HUES48 (cell line): Measurements from ENCODE around the gene NUCB1.

ENCODE experiments used
- H3K27ac ChIP-seq: one replicate; pipeline ENCODE4 v1.7.0; 2013; ENCODE audit warnings: low read depth, low read length, inconsistent platforms
- H3K27me3 ChIP-seq: 2 replicates; pipeline ENCODE4 v1.6.1; 2013; ENCODE audit warnings: mild to moderate bottlenecking, low read length; ENCODE audit not compliant: control insufficient read depth, insufficient read depth
- H3K36me3 ChIP-seq: 2 replicates; pipeline ENCODE4 v1.6.1; 2013; ENCODE audit warnings: low read length; ENCODE audit not compliant: control insufficient read depth, insufficient read depth
- H3K4me1 ChIP-seq: 2 replicates; pipeline ENCODE4 v1.6.1; 2013; ENCODE audit warnings: mild to moderate bottlenecking, low read length; ENCODE audit not compliant: control insufficient read depth, insufficient read depth
- H3K4me3 ChIP-seq: 2 replicates; pipeline ENCODE4 v1.5.1; 2013; ENCODE audit warnings: mild to moderate bottlenecking, low read depth, low read length
- H3K9ac ChIP-seq: 2 replicates; pipeline ENCODE4 v1.6.1; 2013; ENCODE audit warnings: mild to moderate bottlenecking, low read depth, low read length, moderate library complexity
- H3K9me3 ChIP-seq: 2 replicates; pipeline ENCODE4 v1.6.1; 2013; ENCODE audit warnings: low read length; ENCODE audit not compliant: control insufficient read depth, insufficient read depth

Gene NUCB1

GRCh38 chr19:48945415-48945814, 45.3 kb downstream of the NUCB1 start:
- Histone ChIP-seq H3K27ac (no peak overlapping the region), H3K36me3 (no peaks in the 10 kb centered on the region; the same call in 1 of the 2 replicates), H3K9me3 (no peaks in the 10 kb centered on the region; the same call in none of the 2 replicates), H3K4me3 (no peak overlapping the region), H3K27me3 (no peaks in the 10 kb centered on the region), H3K9ac (no peak overlapping the region), H3K4me1 (no peaks in the 10 kb centered on the region)

- no peak overlapping the region for H3K27ac ChIP-seq
Observed at GRCh38 chr19:48945817-48946216, 45.7 kb downstream of the NUCB1 start.

DNA sequence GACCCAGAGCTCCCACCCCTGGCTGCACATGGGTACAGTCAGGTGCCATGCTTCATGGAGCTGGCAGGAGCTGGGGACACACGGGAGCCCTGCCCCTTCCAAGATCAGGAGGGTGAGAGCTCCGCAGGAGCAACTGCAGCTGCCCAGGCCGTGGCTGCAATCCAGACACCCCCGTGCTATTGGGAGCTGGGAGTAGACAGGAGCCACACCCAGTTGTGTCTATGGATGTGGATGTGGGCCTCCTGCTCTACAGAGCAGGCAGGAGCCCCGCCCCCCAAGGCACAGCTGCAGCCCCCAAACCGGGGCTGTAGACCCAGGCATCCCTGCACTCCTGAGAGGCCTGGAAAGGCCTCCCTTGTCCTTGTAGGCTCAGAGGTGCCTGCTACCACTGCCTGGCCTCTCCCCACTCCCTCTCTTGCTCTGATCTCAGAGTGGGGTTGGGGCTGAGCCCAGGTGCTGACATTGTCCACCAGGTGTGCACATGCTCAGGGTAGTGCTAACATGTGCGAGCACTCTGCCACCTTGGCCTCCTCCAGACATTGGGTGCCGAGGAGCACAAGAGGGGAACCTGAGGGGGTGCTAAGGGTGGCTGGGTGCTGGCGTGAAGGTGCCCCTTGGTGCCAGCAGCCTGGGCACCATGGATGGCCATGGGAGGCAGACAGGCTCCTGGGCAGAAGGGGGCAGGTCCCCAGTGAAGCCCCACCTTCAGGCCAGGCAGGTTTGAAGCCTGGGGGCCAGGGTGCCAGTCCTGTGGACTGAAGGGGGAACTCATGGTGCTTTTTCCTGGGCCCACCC, 46.5 kb downstream of the NUCB1 start:
- H3K4me3 ChIP-seq, result no peak overlapping the region
- H3K9me3 ChIP-seq, result no peaks in the 10 kb centered on the region; the same call in 1 of the 2 replicates
- no peaks in the 10 kb centered on the region for H3K4me1 ChIP-seq
- no peak overlapping the region for H3K27ac ChIP-seq
- no peak overlapping the region for H3K9ac ChIP-seq
- H3K27me3 ChIP-seq, result no peaks in the 10 kb centered on the region
- H3K36me3 ChIP-seq, result no peaks in the 10 kb centered on the region

More at GRCh38 chr19:48945817-48946216, 45.7 kb downstream of the NUCB1 start:
- H3K27me3 ChIP-seq, result no peaks in the 10 kb centered on the region
- H3K4me3 ChIP-seq, result no peak overlapping the region
- no peaks in the 10 kb centered on the region; the same call in none of the 2 replicates for H3K9me3 ChIP-seq
- no peaks in the 10 kb centered on the region; the same call in 1 of the 2 replicates for H3K36me3 ChIP-seq
- no peaks in the 10 kb centered on the region for H3K4me1 ChIP-seq
- H3K9ac ChIP-seq, result no peak overlapping the region

DNA sequence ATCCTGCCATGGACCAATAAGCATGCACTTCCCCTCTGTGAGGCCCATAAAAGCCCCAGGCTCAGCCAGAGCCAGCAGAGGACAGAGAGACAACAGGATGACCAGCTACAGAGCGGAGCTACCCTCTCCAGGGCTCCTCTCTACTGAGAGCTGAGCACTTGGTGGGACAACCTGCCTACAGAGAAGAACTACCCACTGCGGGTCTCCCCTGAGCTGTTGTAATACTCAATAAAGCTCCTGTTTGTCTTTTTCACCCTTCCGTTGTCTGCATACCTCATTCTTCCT, 47.1 kb downstream of the NUCB1 start:
- no peaks in the 10 kb centered on the region; the same call in 1 of the 2 replicates for H3K9me3 ChIP-seq
- H3K36me3 ChIP-seq, result no peaks in the 10 kb centered on the region
- H3K9ac ChIP-seq, result no peak overlapping the region
- no peaks in the 10 kb centered on the region for H3K27me3 ChIP-seq
- H3K4me1 ChIP-seq, result no peaks in the 10 kb centered on the region
- H3K4me3 ChIP-seq, result no peak overlapping the region
- H3K27ac ChIP-seq, result no peak overlapping the region

GRCh38 chr19:48950159-48950558, 50.0 kb downstream of the NUCB1 start:
- H3K9me3 ChIP-seq, result no peaks in the 10 kb centered on the region; the same call in 1 of the 2 replicates
- H3K4me3 ChIP-seq, result no peak overlapping the region
- H3K4me1 ChIP-seq, result peaks cover 2% of the 10 kb centered on the region; the same call in 1 of the 2 replicates
- H3K27ac ChIP-seq, result no peak overlapping the region
- no peaks in the 10 kb centered on the region for H3K36me3 ChIP-seq
- H3K9ac ChIP-seq, result no peak overlapping the region
- no peaks in the 10 kb centered on the region for H3K27me3 ChIP-seq

GRCh38 chr19:48950830-48951519, 50.9 kb downstream of the NUCB1 start:
- Histone ChIP-seq H3K4me1 (peaks cover 8% of the 10 kb centered on the region), H3K9me3 (no peaks in the 10 kb centered on the region; the same call in 1 of the 2 replicates), H3K4me3 (no peak overlapping the region), H3K27me3 (no peaks in the 10 kb centered on the region), H3K9ac (no peak overlapping the region), H3K36me3 (peaks cover 4% of the 10 kb centered on the region), H3K27ac (no peak overlapping the region)

GRCh38 chr19:48953141-48953540, 53.0 kb downstream of the NUCB1 start:
- Histone ChIP-seq H3K27ac (no peak overlapping the region), H3K27me3 (no peaks in the 10 kb centered on the region), H3K36me3 (peaks cover 23% of the 10 kb centered on the region), H3K9ac (no peak overlapping the region), H3K4me3 (no peak overlapping the region), H3K4me1 (peaks cover 8% of the 10 kb centered on the region), H3K9me3 (no peaks in the 10 kb centered on the region)

DNA sequence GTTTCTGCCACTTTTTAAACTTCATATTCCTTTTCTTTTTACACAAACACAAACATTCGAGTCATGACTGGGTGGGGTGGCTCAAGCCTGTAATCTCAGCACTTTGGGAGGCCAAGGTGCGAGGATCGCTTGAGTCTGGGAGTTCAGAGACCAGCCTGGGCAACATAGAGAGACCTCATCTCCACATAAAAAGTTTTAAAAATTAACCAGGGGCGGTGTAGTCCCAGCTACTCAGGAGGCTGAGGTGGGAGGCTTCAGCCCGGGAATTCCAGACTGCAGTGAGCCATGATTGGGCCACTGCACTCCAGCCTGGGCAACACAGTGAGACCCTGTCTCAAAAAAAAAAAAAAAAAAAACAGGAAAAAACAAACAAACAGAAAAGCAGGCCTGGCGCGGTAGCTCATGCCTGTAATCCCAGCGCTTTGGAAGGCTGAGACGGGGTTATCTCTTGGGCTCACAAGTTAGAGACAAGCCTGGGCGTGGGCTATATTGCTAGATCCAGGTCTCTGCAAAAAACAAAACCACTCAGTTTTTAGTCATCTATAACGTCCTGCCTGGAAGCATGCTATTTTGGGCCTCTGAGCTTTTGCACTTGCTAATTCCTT, 54.0 kb downstream of the NUCB1 start:
- peak overlapping the region; percentile 56 for H3K27ac ChIP-seq
- H3K4me3 ChIP-seq, result peak overlapping the region; percentile 93
- no peaks in the 10 kb centered on the region for H3K27me3 ChIP-seq
- H3K4me1 ChIP-seq, result peaks cover 8% of the 10 kb centered on the region
- peaks cover 30% of the 10 kb centered on the region for H3K36me3 ChIP-seq
- peak overlapping the region; percentile 40; the same call in 1 of the 2 replicates for H3K9ac ChIP-seq
- H3K9me3 ChIP-seq, result no peaks in the 10 kb centered on the region

DNA sequence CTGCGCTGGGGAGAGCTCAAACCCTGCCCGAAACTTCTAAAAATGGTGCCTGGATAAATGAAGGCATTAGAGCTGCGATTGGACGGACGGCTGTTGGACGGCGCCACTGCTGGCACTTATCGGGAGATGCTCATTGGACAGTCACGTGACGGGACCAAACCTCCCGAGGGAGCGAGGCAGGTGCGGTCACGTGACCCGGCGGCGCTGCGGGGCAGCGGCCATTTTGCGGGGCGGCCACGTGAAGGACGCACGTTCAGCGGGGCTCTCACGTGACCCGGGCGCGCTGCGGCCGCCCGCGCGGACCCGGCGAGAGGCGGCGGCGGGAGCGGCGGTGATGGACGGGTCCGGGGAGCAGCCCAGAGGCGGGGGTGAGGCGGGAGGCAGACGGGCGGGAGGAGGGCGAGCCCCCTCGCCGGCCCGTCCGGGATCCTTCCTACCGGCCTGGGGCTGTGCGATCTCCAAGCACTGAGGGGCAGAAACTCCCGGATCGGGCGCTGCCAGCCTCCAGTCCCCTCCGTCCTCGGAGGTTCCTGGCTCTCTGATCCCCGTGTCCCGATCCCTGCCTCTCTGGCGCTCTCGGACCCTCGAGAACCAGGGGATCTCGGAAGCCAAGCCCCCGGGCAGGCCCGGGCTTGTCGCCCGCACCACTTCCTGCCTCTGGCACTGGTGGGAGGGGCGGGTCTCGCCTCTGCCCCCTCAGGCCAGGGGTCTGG, 54.6 kb downstream of the NUCB1 start, which contains the start of gene BAX:
TSS of gene BAX (plus strand) at position 281 of the 713 bp plus-strand sequence. CDS start at position 335, 54 bp downstream.
- Histone ChIP-seq H3K27ac (peak within 1 kb of the TSS; percentile 97), H3K36me3 (peaks cover 30% of the 10 kb centered on the region), H3K4me3 (peak within 1 kb of the TSS; percentile 93), H3K27me3 (no peaks in the 10 kb centered on the region), H3K9me3 (no peaks in the 10 kb centered on the region), H3K9ac (peak within 1 kb of the TSS; percentile 94), H3K4me1 (peaks cover 8% of the 10 kb centered on the region)

- H3K27me3 ChIP-seq, result no peaks in the 10 kb centered on the region
Observed at GRCh38 chr19:48955308-48955958, 55.3 kb downstream of the NUCB1 start.

More at GRCh38 chr19:48955308-48955958, 55.3 kb downstream of the NUCB1 start:
- Histone ChIP-seq H3K27ac (peak overlapping the region; percentile 97), H3K9me3 (no peaks in the 10 kb centered on the region), H3K4me3 (peak overlapping the region; percentile 93), H3K36me3 (peaks cover 30% of the 10 kb centered on the region), H3K4me1 (peaks cover 8% of the 10 kb centered on the region), H3K9ac (peak overlapping the region; percentile 94)
